GM12864 (cell line): Measurements from ENCODE around the gene TUBB2A.
"Not testable (repeated sequence)": the region's sequence is repeated elsewhere in the genome, so short reads cannot be mapped to it uniquely, and the experiment has no call there.

Experiments
- DNase-seq: peaks from one replicate; pipeline ENCODE4 v3.0.0-alpha.2; 2011; ENCODE audit warnings: low read depth
- H3K4me3 ChIP-seq: 2 replicates; pipeline ENCODE4 v1.5.1; 2011; ENCODE audit warnings: mild to moderate bottlenecking, low read depth, low read length, control low read depth
- CTCF ChIP-seq: IDR thresholded peaks from 2 replicates; pipeline ENCODE4 v1.5.1; 2011; ENCODE audit warnings: low read depth, mild to moderate bottlenecking, moderate library complexity, low read length, control low read depth, inconsistent platforms; ENCODE audit errors: missing control alignments

TUBB2A gene

GRCh38 chr6:3193102-3193849, 35.9 kb upstream of the TUBB2A start:
- H3K4me3 ChIP-seq, result no peak overlapping the region
- no peak for TF ChIP-seq CTCF
- DNase-seq, result no peak

- no peak for DNase-seq
- TF ChIP-seq CTCF, result no peak
- no peak overlapping the region for H3K4me3 ChIP-seq
Observed at GRCh38 chr6:3190779-3191178, 33.4 kb upstream of the TUBB2A start.

GRCh38 chr6:3190056-3190455, 32.7 kb upstream of the TUBB2A start:
- TF ChIP-seq CTCF, result no peak
- H3K4me3 ChIP-seq, result no peak overlapping the region
- DNase-seq, result no peak

DNA sequence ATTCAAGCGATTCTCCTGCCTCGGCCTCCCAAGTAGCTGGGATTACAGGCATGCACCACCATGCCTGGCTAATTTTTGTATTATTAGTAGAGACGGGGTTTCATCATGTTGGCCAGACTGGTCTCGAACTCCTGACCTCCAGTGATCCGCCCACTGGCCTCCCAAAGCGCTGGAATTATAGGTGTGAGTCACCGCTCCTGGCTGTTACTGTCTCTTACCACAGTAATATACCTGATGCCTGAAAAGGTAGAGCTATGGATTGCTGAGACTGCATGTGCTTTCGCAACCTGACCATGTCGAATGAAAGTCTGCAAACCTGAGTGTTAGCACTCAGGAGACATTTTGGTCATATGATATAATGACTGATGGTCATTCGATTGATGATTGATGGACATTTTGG, 31.8 kb upstream of the TUBB2A start:
- not testable (repeated sequence) for DNase-seq, H3K4me3 ChIP-seq

- no peak overlapping the region for H3K4me3 ChIP-seq
- no peak for DNase-seq
- TF ChIP-seq CTCF, result no peak
Observed at GRCh38 chr6:3188262-3188661, 30.9 kb upstream of the TUBB2A start.

GRCh38 chr6:3186974-3187382, 29.6 kb upstream of the TUBB2A start:
- no peak for TF ChIP-seq CTCF
- DNase-seq, result peak; percentile 55
- H3K4me3 ChIP-seq, result no peak overlapping the region

DNA sequence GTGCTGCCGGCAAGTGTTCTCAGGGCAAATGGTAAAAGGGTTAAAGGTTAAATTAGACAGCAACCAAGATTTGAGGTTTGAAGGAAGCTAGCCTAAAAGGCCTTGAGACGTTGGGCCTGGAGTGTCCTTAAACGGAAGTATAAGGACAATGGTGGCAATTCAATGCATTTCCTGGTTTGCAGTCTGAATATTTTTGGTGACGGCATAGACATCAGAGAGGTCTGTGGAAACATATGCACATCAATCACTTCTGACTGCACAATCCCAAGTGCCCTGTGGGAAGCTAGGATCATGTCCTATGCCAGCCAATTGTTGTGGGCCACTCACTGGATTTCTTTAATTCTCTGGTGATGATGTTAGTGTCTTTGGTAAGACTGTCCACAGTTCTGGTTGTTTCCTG, 25.7 kb upstream of the TUBB2A start:
- TF ChIP-seq CTCF, result no peak
- no peak for DNase-seq

DNA sequence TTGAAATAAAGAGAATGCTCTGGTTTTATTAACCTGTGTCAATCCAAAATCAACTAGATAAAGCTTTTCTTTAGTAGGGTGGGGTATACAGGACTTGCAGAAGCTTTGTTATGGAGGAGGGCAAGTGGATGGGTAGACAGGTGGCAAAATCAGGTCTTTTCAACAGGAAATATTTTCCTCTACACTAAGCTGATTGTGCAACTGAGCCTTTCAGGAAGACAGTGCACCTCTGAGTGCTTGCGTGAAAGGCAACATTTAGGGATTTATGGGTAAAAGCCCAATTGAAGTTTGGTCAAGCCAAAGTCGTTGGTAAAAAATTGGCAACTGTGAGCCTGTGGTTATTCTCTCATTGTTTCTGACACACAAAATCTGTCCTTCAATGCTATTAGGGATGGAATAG, 23.8 kb upstream of the TUBB2A start:
- TF ChIP-seq CTCF, result no peak
- no peak for DNase-seq
- H3K4me3 ChIP-seq, result no peak overlapping the region

More for the DNA sequence above, 25.7 kb upstream of the TUBB2A start:
- no peak overlapping the region for H3K4me3 ChIP-seq

DNA sequence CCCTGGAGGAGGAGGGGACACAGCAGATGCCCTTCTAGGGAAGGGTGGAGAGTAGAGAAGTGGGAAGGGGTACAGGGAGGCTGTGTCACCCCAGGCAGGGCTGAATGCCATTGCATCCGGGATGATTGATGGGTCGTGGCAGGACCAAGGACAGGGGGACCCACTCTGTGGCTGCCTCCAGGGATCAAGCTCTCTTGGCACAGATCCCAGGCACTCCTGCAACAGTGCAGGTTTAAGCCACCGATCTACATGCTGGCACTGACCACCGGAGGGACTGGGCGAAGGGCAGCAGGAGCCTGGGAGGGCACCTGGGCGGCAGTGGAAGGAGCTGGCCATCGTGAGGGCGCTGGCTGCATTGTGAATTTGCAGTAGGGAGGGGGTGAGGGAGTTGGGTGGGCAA, 22.6 kb upstream of the TUBB2A start:
- DNase-seq, H3K4me3 ChIP-seq: not testable (repeated sequence)

- not testable (repeated sequence) for DNase-seq, H3K4me3 ChIP-seq
Observed at GRCh38 chr6:3178666-3179065, 21.3 kb upstream of the TUBB2A start.
